GM18909 (cell line): Measurements from ENCODE around the gene CEP131.

ENCODE experiments used
- ATAC-seq: cut with Tn5 transposase; IDR thresholded peaks from one replicate; pipeline ENCODE4 v1.9.1; 2021; ENCODE audit warnings: mild to moderate bottlenecking; ENCODE audit not compliant: unreplicated experiment, poor library complexity

CEP131 gene

GRCh38 chr17:81140018-81140417 lies 82.7 kb downstream of the CEP131 start:
- ATAC-seq = no peak
